ENCODE data around the gene COQ8B.

GRCh38 chr19:40733149-40733548 lies 16.5 kb upstream of the COQ8B start:
- TF ChIP-seq EZH2 (IDR thresholded peaks at IDR 0.05; ENCODE audit: low read depth) (no peak), CTCF (conservative IDR thresholded peaks at IDR 0.05) (no peak)
